Vagina (tissue), 2 donors: ENCODE results near the gene PLGRKT. TPM values are rescaled to one million over a fixed set of nuclear protein-coding genes. Genes with fewer than 3 reads are reported as not detected.

Source experiments
- DNase-seq, 2 donors: peaks; one replicate each; pipeline ENCODE4 v3.0.0-alpha.2; 2017; ENCODE audit errors: extremely low spot score in 2 of 2
- H3K27ac ChIP-seq: fragments of 200-600 bp; sonication (generic); one replicate; pipeline ENCODE4 v1.5.1; 2019
- H3K27me3 ChIP-seq: fragments of 200-600 bp; sonication (generic); one replicate; pipeline ENCODE4 v1.5.1; 2019
- H3K36me3 ChIP-seq, 2 donors: fragments of 200-600 bp; sonication (generic); one replicate each; pipeline ENCODE4 v1.5.1; 2017 to 2019
- H3K4me1 ChIP-seq: fragments of 200-600 bp; sonication (generic); one replicate; pipeline ENCODE4 v1.5.1; 2019
- H3K4me3 ChIP-seq, 2 donors: fragments of 200-600 bp; sonication (generic); 1 replicate in 1 of 2; 2 replicates in 1 of 2; pipeline ENCODE4 v1.5.1; 2016 to 2019
- H3K9me3 ChIP-seq: fragments of 200-600 bp; sonication (generic); one replicate; pipeline ENCODE4 v1.5.1; 2019
- CTCF ChIP-seq, 3 experiments: fragments of 450-650 bp in 2 of 3; fragments of 200-600 bp in 1 of 3; sonication (generic) in 1 of 3; IDR thresholded peaks; one replicate each; pipeline ENCODE4 v1.5.1; 2017 to 2019; ENCODE audit warnings: antibody characterized with exemption in 3 of 3, mild to moderate bottlenecking in 2 of 3, moderate library complexity in 2 of 3
- POLR2A ChIP-seq, 2 donors: fragments of 450-650 bp; IDR thresholded peaks; one replicate each; pipeline ENCODE4 v1.6.1; 2017; ENCODE audit warnings: antibody characterized with exemption in 2 of 2, mild to moderate bottlenecking in 2 of 2, moderate library complexity in 2 of 2
- POLR2AphosphoS5 ChIP-seq, 2 donors: sonication (generic); formaldehyde crosslinking; IDR thresholded peaks; one replicate each; pipeline ENCODE4 v1.9.0; 2017; ENCODE audit warnings: antibody characterized with exemption in 2 of 2, mild to moderate bottlenecking in 2 of 2, low read depth in 1 of 2; ENCODE audit not compliant: insufficient read depth in 1 of 2
- intact Hi-C: fragments of 100-400 bp; cut with DNase I; formaldehyde crosslinking; loops from one replicate; pipeline ENCODE4 v1.15.1; 2023
- small RNA-seq: library from RNA; depleted of rRNA; stranded (forward); fragments of <200 nt; gene quantifications from one replicate; pipeline ENCODE3, GENCODE V24; 2016
- total RNA-seq: library from RNA; depleted of rRNA; stranded (reverse); fragments of >200 nt; gene quantifications from one replicate; pipeline ENCODE4 v1.2.3, GENCODE V29; 2016

Gene PLGRKT
- total RNA-seq, 1 donor from 2014 or later: 10.1 TPM

- Histone ChIP-seq H3K9me3 (no peaks in the 10 kb centered on the region), H3K36me3 (no peaks in the 10 kb centered on the region), H3K27me3 (no peaks in the 10 kb centered on the region), H3K27ac (no peak overlapping the region), H3K4me3 (no peak overlapping the region), H3K4me1 (no peaks in the 10 kb centered on the region)
- TF ChIP-seq CTCF (IDR thresholded peaks at IDR 0.05) (no peak), POLR2A (IDR thresholded peaks at IDR 0.05) (no peak), POLR2AphosphoS5 (IDR thresholded peaks at IDR 0.05; ENCODE audit: insufficient read depth in 1 of 2, low read depth in 1 of 2) (no peak)
- DNase-seq: no peak
- intact Hi-C loops: no loop called here
Observed at GRCh38 chr9:5310851-5311250, 126.9 kb downstream of the PLGRKT start.

Small RNAs within 50 kb of the gene (small RNA-seq; reads per million reads assigned to genes)
- not detected for gene AL135786.1
- not detected for gene HMGN2P31

Other genes starting within 250 kb of the PLGRKT start
- gene INSL4, start 206.5 kb downstream of the PLGRKT start, total RNA-seq: not detected
- not detected for gene RLN2, start 133.2 kb downstream of the PLGRKT start, total RNA-seq
- not detected for gene RLN1, start 98.0 kb downstream of the PLGRKT start, total RNA-seq
- gene CD274, start 12.6 kb upstream of the PLGRKT start, total RNA-seq: 2.2 TPM
- 1.2 TPM for gene PDCD1LG2, start 72.6 kb upstream of the PLGRKT start, total RNA-seq
- 49.8 TPM for gene RIC1, start 191.2 kb upstream of the PLGRKT start, total RNA-seq